Measurements from ENCODE around the gene MTA2.
"Not testable (repeated sequence)": the region's sequence is repeated elsewhere in the genome, so short reads cannot be mapped to it uniquely, and the experiment has no call there.

Gene MTA2

GRCh38 chr11:62601372-62602140, at the start of gene MTA2:
MTA2 (minus strand) TSS chr11:62601865; CDS start chr11:62601450, 415 bp downstream.
- DNase-seq (ENCODE audit: low read depth in 3 of 3): peak; percentile 99 to 100 (median 99)

GRCh38 chr11:62650283-62650682, 48.6 kb upstream of the MTA2 start:
- DNase-seq (ENCODE audit: low read depth in 3 of 3): not testable (repeated sequence)

GRCh38 chr11:62649486-62649885, 47.8 kb upstream of the MTA2 start:
- no peak for DNase-seq (ENCODE audit: low read depth in 3 of 3)

- DNase-seq (ENCODE audit: low read depth in 3 of 3): no peak
Observed at GRCh38 chr11:62648967-62649364, 47.3 kb upstream of the MTA2 start.

- no peak for DNase-seq (ENCODE audit: low read depth in 3 of 3)
Observed at GRCh38 chr11:62648185-62648966, 46.7 kb upstream of the MTA2 start.

- no peak for DNase-seq (ENCODE audit: low read depth in 3 of 3)
Observed at GRCh38 chr11:62647609-62648005, 45.9 kb upstream of the MTA2 start.

GRCh38 chr11:62646825-62647608, 45.4 kb upstream of the MTA2 start:
- DNase-seq (ENCODE audit: low read depth in 3 of 3): no peak

GRCh38 chr11:62645946-62646824, 44.5 kb upstream of the MTA2 start, which contains the start of gene GANAB:
GANAB (minus strand) TSS chr11:62646613; CDS start chr11:62646599, 14 bp downstream.
- DNase-seq (ENCODE audit: low read depth in 3 of 3): peak; percentile 98 to 100 (median 100)

GRCh38 chr11:62645671-62645945, 43.9 kb upstream of the MTA2 start:
- DNase-seq (ENCODE audit: low read depth in 3 of 3): no peak

GRCh38 chr11:62644220-62644619, 42.6 kb upstream of the MTA2 start:
- DNase-seq (ENCODE audit: low read depth in 3 of 3): no peak

GRCh38 chr11:62632492-62632891, 30.8 kb upstream of the MTA2 start:
- no peak for DNase-seq (ENCODE audit: low read depth in 3 of 3)

GRCh38 chr11:62627713-62628112, 26.0 kb upstream of the MTA2 start:
- no peak for DNase-seq (ENCODE audit: low read depth in 3 of 3)

- no peak for DNase-seq (ENCODE audit: low read depth in 3 of 3)
Observed at GRCh38 chr11:62622476-62623089, 20.9 kb upstream of the MTA2 start.

GRCh38 chr11:62621567-62622470, 20.2 kb upstream of the MTA2 start, which contains the start of gene B3GAT3:
B3GAT3 (minus strand) TSS chr11:62621986; CDS start chr11:62621947, 39 bp downstream.
- DNase-seq (ENCODE audit: low read depth in 3 of 3): peak; percentile 92 to 97 (median 94)

GRCh38 chr11:62621027-62621566, 19.4 kb upstream of the MTA2 start:
- no peak for DNase-seq (ENCODE audit: low read depth in 3 of 3)

- DNase-seq (ENCODE audit: low read depth in 3 of 3): not testable (repeated sequence)
Observed at GRCh38 chr11:62616957-62617356, 15.3 kb upstream of the MTA2 start.

- no peak for DNase-seq (ENCODE audit: low read depth in 3 of 3)
Observed at GRCh38 chr11:62615521-62615920, 13.9 kb upstream of the MTA2 start.

- peak in 2 of 3 experiments; percentile 43 to 59 for DNase-seq (ENCODE audit: low read depth in 3 of 3)
Observed at GRCh38 chr11:62614275-62614674, 12.6 kb upstream of the MTA2 start.

GRCh38 chr11:62613291-62613778, 11.7 kb upstream of the MTA2 start:
- DNase-seq (ENCODE audit: low read depth in 3 of 3): no peak

Data from stimulated activated CD4-positive, alpha-beta T cell treated with anti-CD3 and anti-CD28 coated beads, TNF-alpha, amount 100 ng/mL, for 24 hours (primary cell).